ENCODE measurements around the gene KRT86.
"Not testable (repeated sequence)": the region's sequence is repeated elsewhere in the genome, so short reads cannot be mapped to it uniquely, and the experiment has no call there.

Gene KRT86

GRCh38 chr12:52239767-52240166 is 34.7 kb upstream of the KRT86 start:
- Histone ChIP-seq H3K4me3 (ENCODE audit: insufficient read length, low read depth) (no peak overlapping the region), H3K9me3 (ENCODE audit: insufficient read depth, low read length) (no peaks in the 10 kb centered on the region), H3K4me1 (ENCODE audit: insufficient read depth, insufficient read length) (peaks cover 36% of the 10 kb centered on the region), H3K27me3 (ENCODE audit: insufficient read depth, insufficient read length) (no peaks in the 10 kb centered on the region), H3K36me3 (ENCODE audit: insufficient read depth, insufficient read length, low read length) (peaks cover 63% of the 10 kb centered on the region), H3K9ac (ENCODE audit: insufficient read length, low read depth) (no peak overlapping the region)
- no peak for DNase-seq (ENCODE audit: low read depth, low spot score)
- no peak for TF ChIP-seq YY1 (IDR thresholded peaks at IDR 0.05; ENCODE audit: insufficient read depth, insufficient read length)
- TF ChIP-seq SUZ12 (IDR thresholded peaks at IDR 0.05; ENCODE audit: extremely low read depth, insufficient read depth, insufficient read length): no peak
- no peak for TF ChIP-seq ZNF274 (IDR thresholded peaks at IDR 0.05; ENCODE audit: low read depth, low read length)

- H3K9ac ChIP-seq (ENCODE audit: insufficient read length, low read depth); H3K4me3 ChIP-seq (ENCODE audit: insufficient read length, low read depth); H3K9me3 ChIP-seq (ENCODE audit: insufficient read depth, low read length); H3K27me3 ChIP-seq (ENCODE audit: insufficient read depth, insufficient read length); DNase-seq (ENCODE audit: low read depth, low spot score): not testable (repeated sequence)
- H3K4me1 ChIP-seq (ENCODE audit: insufficient read depth, insufficient read length): peaks cover 34% of the 10 kb centered on the region
- peaks cover 60% of the 10 kb centered on the region for H3K36me3 ChIP-seq (ENCODE audit: insufficient read depth, insufficient read length, low read length)
These were observed 34.2 kb upstream of the KRT86 start for GRCh38 chr12:52240247-52240646.

DNA sequence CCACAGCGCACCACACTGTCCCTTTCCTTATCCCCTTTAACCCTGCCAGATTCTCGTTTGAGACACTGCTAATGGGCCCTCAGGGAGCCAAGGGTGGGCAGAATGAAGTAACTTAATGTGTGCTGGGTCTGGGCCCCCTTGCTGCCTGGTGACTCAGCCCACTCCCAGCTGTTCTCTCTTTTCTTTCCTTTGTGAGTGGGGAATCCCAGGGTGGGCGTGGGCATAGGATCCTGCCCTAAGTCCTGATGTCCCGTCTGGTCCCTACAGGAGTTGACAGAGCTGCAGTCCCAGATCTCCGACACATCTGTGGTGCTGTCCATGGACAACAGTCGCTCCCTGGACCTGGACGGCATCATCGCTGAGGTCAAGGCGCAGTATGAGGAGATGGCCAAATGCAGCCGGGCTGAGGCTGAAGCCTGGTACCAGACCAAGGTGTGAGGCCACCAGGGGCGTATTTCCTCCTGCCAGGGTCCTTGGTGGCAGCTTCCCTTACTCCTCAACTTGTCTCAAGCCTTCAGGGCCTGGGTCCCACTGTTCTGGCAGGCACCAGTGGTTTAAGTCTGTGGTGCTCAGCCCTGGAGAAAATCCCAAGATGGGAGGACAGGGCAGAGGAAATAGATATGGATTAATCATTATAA is 33.1 kb upstream of the KRT86 start:
- Histone ChIP-seq H3K36me3 (ENCODE audit: insufficient read depth, insufficient read length, low read length) (peaks cover 56% of the 10 kb centered on the region), H3K27me3 (ENCODE audit: insufficient read depth, insufficient read length) (no peaks in the 10 kb centered on the region), H3K9ac (ENCODE audit: insufficient read length, low read depth) (no peak overlapping the region), H3K4me1 (ENCODE audit: insufficient read depth, insufficient read length) (peaks cover 34% of the 10 kb centered on the region), H3K4me3 (ENCODE audit: insufficient read length, low read depth) (no peak overlapping the region), H3K9me3 (ENCODE audit: insufficient read depth, low read length) (no peaks in the 10 kb centered on the region)
- TF ChIP-seq SUZ12 (IDR thresholded peaks at IDR 0.05; ENCODE audit: extremely low read depth, insufficient read depth, insufficient read length) (no peak), YY1 (IDR thresholded peaks at IDR 0.05; ENCODE audit: insufficient read depth, insufficient read length) (no peak), ZNF274 (IDR thresholded peaks at IDR 0.05; ENCODE audit: low read depth, low read length) (no peak)
- DNase-seq (ENCODE audit: low read depth, low spot score): no peak

DNA sequence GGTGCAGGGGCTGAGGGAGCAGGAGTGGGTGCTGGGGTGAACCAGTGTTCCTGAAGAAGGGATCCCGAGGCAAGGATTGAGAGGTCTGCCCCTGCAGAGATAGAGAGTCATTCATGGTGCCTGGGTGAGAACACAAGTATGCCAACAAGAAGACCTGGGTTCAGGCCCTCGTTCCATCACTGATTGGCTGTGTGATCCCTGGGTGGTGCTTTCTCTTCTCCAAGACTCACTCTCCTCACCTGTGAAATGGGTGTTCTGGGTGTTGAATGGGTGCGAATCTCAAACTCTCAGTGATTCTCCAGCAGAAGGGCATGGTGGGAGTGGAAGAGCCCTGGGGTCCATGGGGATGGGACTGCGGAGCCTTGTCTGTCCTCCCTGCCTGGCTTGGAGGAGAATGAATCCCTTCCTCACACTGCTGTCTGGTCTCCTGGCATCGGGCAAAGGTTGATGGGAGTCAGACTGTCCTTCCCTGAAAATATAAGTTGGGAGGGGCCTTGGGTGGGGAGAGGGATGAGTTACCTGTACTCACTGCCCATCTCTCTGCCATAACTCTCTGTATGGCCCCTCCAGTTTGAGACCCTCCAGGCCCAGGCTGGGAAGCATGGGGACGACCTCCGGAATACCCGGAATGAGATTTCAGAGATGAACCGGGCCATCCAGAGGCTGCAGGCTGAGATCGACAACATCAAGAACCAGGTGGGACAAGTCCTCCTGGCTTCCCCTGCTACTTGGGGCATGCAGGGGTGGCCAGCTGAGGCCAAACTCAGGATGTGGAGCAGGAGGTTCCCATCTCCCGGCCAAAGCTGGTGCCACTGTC is 31.8 kb upstream of the KRT86 start:
- H3K4me1 ChIP-seq (ENCODE audit: insufficient read depth, insufficient read length): peaks cover 36% of the 10 kb centered on the region
- H3K9ac ChIP-seq (ENCODE audit: insufficient read length, low read depth): no peak overlapping the region
- no peak for TF ChIP-seq YY1 (IDR thresholded peaks at IDR 0.05; ENCODE audit: insufficient read depth, insufficient read length)
- TF ChIP-seq SUZ12 (IDR thresholded peaks at IDR 0.05; ENCODE audit: extremely low read depth, insufficient read depth, insufficient read length): no peak
- no peak for TF ChIP-seq ZNF274 (IDR thresholded peaks at IDR 0.05; ENCODE audit: low read depth, low read length)
- H3K9me3 ChIP-seq (ENCODE audit: insufficient read depth, low read length): no peaks in the 10 kb centered on the region
- no peaks in the 10 kb centered on the region for H3K27me3 ChIP-seq (ENCODE audit: insufficient read depth, insufficient read length)
- no peak overlapping the region for H3K4me3 ChIP-seq (ENCODE audit: insufficient read length, low read depth)
- peaks cover 47% of the 10 kb centered on the region for H3K36me3 ChIP-seq (ENCODE audit: insufficient read depth, insufficient read length, low read length)
- no peak for DNase-seq (ENCODE audit: low read depth, low spot score)

GRCh38 chr12:52243259-52243855 is 31.1 kb upstream of the KRT86 start:
- H3K9ac ChIP-seq (ENCODE audit: insufficient read length, low read depth): no peak overlapping the region
- H3K27me3 ChIP-seq (ENCODE audit: insufficient read depth, insufficient read length): no peaks in the 10 kb centered on the region
- no peaks in the 10 kb centered on the region for H3K9me3 ChIP-seq (ENCODE audit: insufficient read depth, low read length)
- H3K4me1 ChIP-seq (ENCODE audit: insufficient read depth, insufficient read length): peaks cover 38% of the 10 kb centered on the region
- peaks cover 45% of the 10 kb centered on the region for H3K36me3 ChIP-seq (ENCODE audit: insufficient read depth, insufficient read length, low read length)
- no peak for TF ChIP-seq ZNF274 (IDR thresholded peaks at IDR 0.05; ENCODE audit: low read depth, low read length)
- DNase-seq (ENCODE audit: low read depth, low spot score): no peak
- no peak overlapping the region for H3K4me3 ChIP-seq (ENCODE audit: insufficient read length, low read depth)

DNA sequence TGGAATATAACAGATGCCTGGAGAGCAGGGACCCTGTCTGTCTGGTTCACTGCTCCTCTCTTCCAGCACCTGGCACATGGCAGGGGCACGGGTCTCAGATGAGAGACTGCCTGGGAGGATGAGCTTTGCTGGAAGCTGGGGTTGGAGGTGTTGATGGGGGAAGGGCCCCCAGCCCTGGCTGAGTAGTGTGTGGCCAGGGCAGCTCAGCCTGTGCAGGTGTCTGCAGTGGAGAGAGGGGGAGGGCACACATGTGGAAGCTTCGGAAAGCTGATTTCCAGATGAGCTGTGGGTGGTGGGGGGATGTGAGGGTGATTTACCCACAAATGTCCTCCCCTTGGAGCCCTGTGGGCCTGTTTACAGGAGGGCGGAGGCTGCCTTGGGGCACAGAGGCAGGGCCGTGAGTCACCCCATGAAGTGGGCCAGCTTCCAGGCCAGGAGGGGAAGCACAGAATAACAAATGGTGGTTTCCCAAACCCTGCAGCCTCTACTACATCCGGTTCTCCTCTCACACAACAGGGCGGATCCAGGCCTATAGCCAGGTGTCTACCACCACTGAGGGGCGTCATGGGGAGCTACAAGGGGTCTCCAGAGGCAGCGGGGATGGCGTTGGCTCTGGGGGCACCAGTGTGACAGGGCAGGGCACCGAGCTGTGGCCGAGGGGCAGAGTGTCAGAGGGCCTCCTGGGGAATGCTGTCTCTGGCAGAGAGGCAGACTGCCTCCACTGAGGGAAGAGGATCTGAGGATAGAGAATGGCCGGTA is 30.4 kb upstream of the KRT86 start:
- Histone ChIP-seq H3K27me3 (ENCODE audit: insufficient read depth, insufficient read length) (no peaks in the 10 kb centered on the region), H3K4me3 (ENCODE audit: insufficient read length, low read depth) (no peak overlapping the region), H3K36me3 (ENCODE audit: insufficient read depth, insufficient read length, low read length) (peaks cover 38% of the 10 kb centered on the region), H3K9ac (ENCODE audit: insufficient read length, low read depth) (no peak overlapping the region), H3K9me3 (ENCODE audit: insufficient read depth, low read length) (no peaks in the 10 kb centered on the region), H3K4me1 (ENCODE audit: insufficient read depth, insufficient read length) (peaks cover 39% of the 10 kb centered on the region)
- TF ChIP-seq YY1 (IDR thresholded peaks at IDR 0.05; ENCODE audit: insufficient read depth, insufficient read length) (no peak), SUZ12 (IDR thresholded peaks at IDR 0.05; ENCODE audit: extremely low read depth, insufficient read depth, insufficient read length) (no peak), ZNF274 (IDR thresholded peaks at IDR 0.05; ENCODE audit: low read depth, low read length) (no peak)
- no peak for DNase-seq (ENCODE audit: low read depth, low spot score)

DNA sequence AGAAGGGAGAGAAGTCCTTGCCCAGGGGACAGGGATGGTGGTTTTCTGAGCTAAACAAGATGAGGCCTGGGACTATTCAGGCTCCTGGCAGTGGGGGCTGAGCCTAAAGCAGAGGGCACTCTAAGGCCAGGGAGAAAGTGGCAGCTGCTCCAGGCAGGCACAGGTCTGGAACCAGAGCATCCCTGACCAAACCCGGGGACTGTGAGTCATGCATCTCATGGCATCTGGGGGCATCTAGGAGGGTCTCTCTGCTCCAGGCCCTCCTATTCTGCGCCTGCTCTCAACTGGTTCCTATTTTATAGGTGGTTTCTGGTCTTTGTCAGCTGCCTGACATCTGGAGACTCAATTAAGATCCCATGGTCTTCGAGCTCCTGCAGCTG is 29.8 kb upstream of the KRT86 start:
- no peak overlapping the region for H3K9ac ChIP-seq (ENCODE audit: insufficient read length, low read depth)
- peaks cover 44% of the 10 kb centered on the region for H3K4me1 ChIP-seq (ENCODE audit: insufficient read depth, insufficient read length)
- H3K9me3 ChIP-seq (ENCODE audit: insufficient read depth, low read length): no peaks in the 10 kb centered on the region
- H3K27me3 ChIP-seq (ENCODE audit: insufficient read depth, insufficient read length): no peaks in the 10 kb centered on the region
- H3K4me3 ChIP-seq (ENCODE audit: insufficient read length, low read depth): no peak overlapping the region
- no peak for DNase-seq (ENCODE audit: low read depth, low spot score)
- peaks cover 38% of the 10 kb centered on the region for H3K36me3 ChIP-seq (ENCODE audit: insufficient read depth, insufficient read length, low read length)
- TF ChIP-seq ZNF274 (IDR thresholded peaks at IDR 0.05; ENCODE audit: low read depth, low read length): no peak

Measured in NT2/D1 (cell line).